OCI-LY1 (cell line): ENCODE data around the gene IL12RB1.

Experiments used
- EZH2 ChIP-seq: fragments of 200-600 bp; sonication (generic), shearing (Covaris generic); IDR thresholded peaks from 2 replicates; pipeline ENCODE4 v1.8.0; 2017; ENCODE audit warnings: borderline replicate concordance, mixed run types, mild to moderate bottlenecking, antibody characterized with exemption, low read length, moderate library complexity, mixed read lengths
- TF ChIP-seq, protein P1 (sequence below): fragments of 200-600 bp; sonication (generic), shearing (Covaris generic); IDR thresholded peaks from 2 replicates; pipeline ENCODE4 v1.5.1; 2017; ENCODE audit warnings: mild to moderate bottlenecking, antibody characterized with exemption, low read length, moderate library complexity, mixed read lengths

DNA sequence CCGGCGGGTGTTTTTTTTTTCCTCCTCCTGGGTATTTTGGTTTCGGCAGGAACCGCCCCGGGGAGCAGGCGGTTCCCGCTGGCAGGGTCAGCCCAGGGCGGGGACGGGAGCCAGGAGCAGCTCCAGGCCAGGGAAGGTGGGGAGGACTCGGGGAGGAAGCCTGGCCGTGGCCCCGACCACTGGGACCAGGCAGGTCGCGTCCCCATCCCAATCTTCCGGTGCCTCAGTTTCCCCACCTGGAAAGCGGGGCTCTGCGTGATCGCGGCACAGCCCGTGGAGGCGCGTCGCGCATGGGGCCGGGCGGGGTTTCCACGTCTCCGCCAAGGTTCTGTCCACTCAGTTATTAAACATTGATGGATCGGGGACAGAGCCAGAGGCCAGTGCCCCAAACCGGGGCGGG lies 34.8 kb downstream of the IL12RB1 start:
- TF ChIP-seq, protein P1, sequence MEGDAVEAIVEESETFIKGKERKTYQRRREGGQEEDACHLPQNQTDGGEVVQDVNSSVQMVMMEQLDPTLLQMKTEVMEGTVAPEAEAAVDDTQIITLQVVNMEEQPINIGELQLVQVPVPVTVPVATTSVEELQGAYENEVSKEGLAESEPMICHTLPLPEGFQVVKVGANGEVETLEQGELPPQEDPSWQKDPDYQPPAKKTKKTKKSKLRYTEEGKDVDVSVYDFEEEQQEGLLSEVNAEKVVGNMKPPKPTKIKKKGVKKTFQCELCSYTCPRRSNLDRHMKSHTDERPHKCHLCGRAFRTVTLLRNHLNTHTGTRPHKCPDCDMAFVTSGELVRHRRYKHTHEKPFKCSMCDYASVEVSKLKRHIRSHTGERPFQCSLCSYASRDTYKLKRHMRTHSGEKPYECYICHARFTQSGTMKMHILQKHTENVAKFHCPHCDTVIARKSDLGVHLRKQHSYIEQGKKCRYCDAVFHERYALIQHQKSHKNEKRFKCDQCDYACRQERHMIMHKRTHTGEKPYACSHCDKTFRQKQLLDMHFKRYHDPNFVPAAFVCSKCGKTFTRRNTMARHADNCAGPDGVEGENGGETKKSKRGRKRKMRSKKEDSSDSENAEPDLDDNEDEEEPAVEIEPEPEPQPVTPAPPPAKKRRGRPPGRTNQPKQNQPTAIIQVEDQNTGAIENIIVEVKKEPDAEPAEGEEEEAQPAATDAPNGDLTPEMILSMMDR = no peak
- TF ChIP-seq EZH2 = no peak
